ENCODE data around the gene TRIM4.

TRIM4 gene

DNA sequence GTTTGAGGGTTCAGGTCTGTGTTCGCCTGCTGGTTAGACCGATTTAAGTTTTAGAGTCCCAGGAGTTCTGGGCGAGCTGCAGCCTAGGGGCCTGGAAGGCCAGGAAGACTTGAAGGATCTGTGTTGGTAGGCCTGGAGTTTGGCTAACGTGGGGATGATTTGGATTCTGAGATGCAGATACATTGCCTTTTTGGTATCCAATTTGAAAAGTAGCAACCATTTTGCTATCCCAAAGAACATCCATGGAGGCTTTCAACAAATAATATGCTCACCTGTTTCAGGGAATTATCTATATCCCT, 433 bp upstream of the TRIM4 start:
- H3K27me3 ChIP-seq (ENCODE audit: low read length): no peaks in the 10 kb centered on the region
- peaks cover 16% of the 10 kb centered on the region; the same call in 1 of the 2 replicates for H3F3A ChIP-seq (ENCODE audit: insufficient read depth)
- H3K9ac ChIP-seq (ENCODE audit: low read length): peak overlapping the region; percentile 86
- H3K9me3 ChIP-seq (ENCODE audit: insufficient read depth, low read length): no peaks in the 10 kb centered on the region
- H2AFZ ChIP-seq (ENCODE audit: low read depth, low read length, severe bottlenecking): peak overlapping the region; percentile 84
- H3K36me3 ChIP-seq (ENCODE audit: low read length): no peaks in the 10 kb centered on the region
- H3K79me2 ChIP-seq (ENCODE audit: insufficient read depth, low read length): peaks cover 52% of the 10 kb centered on the region
- no peaks in the 10 kb centered on the region for H3K9me2 ChIP-seq (replicated peaks; ENCODE audit: insufficient read depth, low read length)
- H3K27ac ChIP-seq (ENCODE audit: low read depth, low read length): peak overlapping the region; percentile 45
- peak overlapping the region; percentile 83 for H3K4me3 ChIP-seq (ENCODE audit: insufficient read depth, low read length, poor library complexity, severe bottlenecking)
- peak overlapping the region; percentile 78 for H3K4me2 ChIP-seq (ENCODE audit: low read depth, low read length, poor library complexity, severe bottlenecking)
- TF ChIP-seq, protein P1, sequence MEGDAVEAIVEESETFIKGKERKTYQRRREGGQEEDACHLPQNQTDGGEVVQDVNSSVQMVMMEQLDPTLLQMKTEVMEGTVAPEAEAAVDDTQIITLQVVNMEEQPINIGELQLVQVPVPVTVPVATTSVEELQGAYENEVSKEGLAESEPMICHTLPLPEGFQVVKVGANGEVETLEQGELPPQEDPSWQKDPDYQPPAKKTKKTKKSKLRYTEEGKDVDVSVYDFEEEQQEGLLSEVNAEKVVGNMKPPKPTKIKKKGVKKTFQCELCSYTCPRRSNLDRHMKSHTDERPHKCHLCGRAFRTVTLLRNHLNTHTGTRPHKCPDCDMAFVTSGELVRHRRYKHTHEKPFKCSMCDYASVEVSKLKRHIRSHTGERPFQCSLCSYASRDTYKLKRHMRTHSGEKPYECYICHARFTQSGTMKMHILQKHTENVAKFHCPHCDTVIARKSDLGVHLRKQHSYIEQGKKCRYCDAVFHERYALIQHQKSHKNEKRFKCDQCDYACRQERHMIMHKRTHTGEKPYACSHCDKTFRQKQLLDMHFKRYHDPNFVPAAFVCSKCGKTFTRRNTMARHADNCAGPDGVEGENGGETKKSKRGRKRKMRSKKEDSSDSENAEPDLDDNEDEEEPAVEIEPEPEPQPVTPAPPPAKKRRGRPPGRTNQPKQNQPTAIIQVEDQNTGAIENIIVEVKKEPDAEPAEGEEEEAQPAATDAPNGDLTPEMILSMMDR (IDR thresholded peaks at IDR 0.05; ENCODE audit: insufficient read depth, low read length, poor library complexity, severe bottlenecking): no peak
- TF ChIP-seq EZH2phosphoT487 (conservative IDR thresholded peaks at IDR 0.05; ENCODE audit: low read length): no peak
- no peaks in the 10 kb centered on the region for H4K20me1 ChIP-seq (ENCODE audit: low read depth, low read length)

DNA sequence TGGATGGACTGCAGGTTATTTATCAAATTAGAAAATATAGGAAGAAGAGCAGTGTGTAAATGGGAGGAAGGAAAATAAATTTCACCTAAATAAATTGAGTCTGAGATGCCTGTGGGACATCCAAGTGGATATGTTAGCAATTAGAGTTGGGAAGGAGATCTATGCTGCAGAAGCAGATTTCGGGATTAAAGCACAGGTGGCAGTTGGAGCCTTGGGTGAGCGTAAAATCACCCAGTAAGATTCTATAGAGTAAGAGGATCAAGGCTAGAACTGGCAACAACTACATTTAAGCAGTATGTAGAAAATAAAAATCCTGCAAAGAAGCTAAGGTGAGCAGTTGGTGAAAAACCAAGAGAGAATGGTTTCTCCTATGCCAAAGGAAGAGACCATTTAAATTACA, 8.4 kb downstream of the TRIM4 start:
- H3K4me3 ChIP-seq (ENCODE audit: insufficient read depth, low read length, poor library complexity, severe bottlenecking): no peak overlapping the region
- H3K4me2 ChIP-seq (ENCODE audit: low read depth, low read length, poor library complexity, severe bottlenecking): no peak overlapping the region
- H2AFZ ChIP-seq (ENCODE audit: low read depth, low read length, severe bottlenecking): no peak overlapping the region
- H3K27me3 ChIP-seq (ENCODE audit: low read length): no peaks in the 10 kb centered on the region
- H3K36me3 ChIP-seq (ENCODE audit: low read length): peaks cover 21% of the 10 kb centered on the region
- TF ChIP-seq, protein P1 (IDR thresholded peaks at IDR 0.05; ENCODE audit: insufficient read depth, low read length, poor library complexity, severe bottlenecking): no peak
- no peak for TF ChIP-seq EZH2phosphoT487 (conservative IDR thresholded peaks at IDR 0.05; ENCODE audit: low read length)
- peaks cover 16% of the 10 kb centered on the region for H3F3A ChIP-seq (ENCODE audit: insufficient read depth)
- H3K79me2 ChIP-seq (ENCODE audit: insufficient read depth, low read length): peaks cover 44% of the 10 kb centered on the region
- no peaks in the 10 kb centered on the region for H3K9me2 ChIP-seq (replicated peaks; ENCODE audit: insufficient read depth, low read length)
- peaks cover 9% of the 10 kb centered on the region; the same call in 1 of the 2 replicates for H4K20me1 ChIP-seq (ENCODE audit: low read depth, low read length)
- H3K27ac ChIP-seq (ENCODE audit: low read depth, low read length): no peak overlapping the region
- H3K9me3 ChIP-seq (ENCODE audit: insufficient read depth, low read length): no peaks in the 10 kb centered on the region
- H3K9ac ChIP-seq (ENCODE audit: low read length): no peak overlapping the region

DNA sequence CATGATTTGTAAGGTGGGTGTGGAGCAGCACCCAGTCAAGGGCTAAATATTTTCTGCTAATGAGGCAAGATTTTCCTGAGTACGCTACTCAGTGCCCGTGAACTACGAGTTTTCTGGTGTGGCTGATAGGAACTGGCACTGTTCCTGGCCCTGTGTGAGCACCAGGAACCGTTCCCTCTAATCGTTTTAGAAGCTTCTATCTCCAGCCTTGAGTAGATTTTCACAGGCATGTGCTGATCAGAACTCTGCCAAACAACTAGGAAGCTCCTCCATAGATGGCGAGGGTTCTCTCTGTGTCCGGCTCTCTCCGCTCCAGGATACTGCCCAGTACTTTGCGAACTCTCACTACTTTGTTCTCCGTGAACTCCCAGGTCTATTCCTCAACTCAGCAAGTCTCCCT, 17.7 kb downstream of the TRIM4 start:
- Histone ChIP-seq H3K79me2 (ENCODE audit: insufficient read depth, low read length) (no peaks in the 10 kb centered on the region), H3K36me3 (ENCODE audit: low read length) (peaks cover 38% of the 10 kb centered on the region), H3K27ac (ENCODE audit: low read depth, low read length) (no peak overlapping the region), H3K4me3 (ENCODE audit: insufficient read depth, low read length, poor library complexity, severe bottlenecking) (no peak overlapping the region), H3K27me3 (ENCODE audit: low read length) (no peaks in the 10 kb centered on the region), H3K4me2 (ENCODE audit: low read depth, low read length, poor library complexity, severe bottlenecking) (no peak overlapping the region), H3K9ac (ENCODE audit: low read length) (no peak overlapping the region), H3F3A (ENCODE audit: insufficient read depth) (no peaks in the 10 kb centered on the region), H3K9me2 (replicated peaks; ENCODE audit: insufficient read depth, low read length) (no peaks in the 10 kb centered on the region), H3K9me3 (ENCODE audit: insufficient read depth, low read length) (no peaks in the 10 kb centered on the region), H2AFZ (ENCODE audit: low read depth, low read length, severe bottlenecking) (no peak overlapping the region), H4K20me1 (ENCODE audit: low read depth, low read length) (no peaks in the 10 kb centered on the region)
- TF ChIP-seq, protein P1 (IDR thresholded peaks at IDR 0.05; ENCODE audit: insufficient read depth, low read length, poor library complexity, severe bottlenecking): no peak
- TF ChIP-seq EZH2phosphoT487 (conservative IDR thresholded peaks at IDR 0.05; ENCODE audit: low read length): no peak
